GM19397 (cell line): ENCODE data around the gene RHCE.
A peak's percentile ranks its signal among the peaks of the same experiment; 100 is the strongest.
"Not testable (repeated sequence)": the region's sequence is repeated elsewhere in the genome, so short reads cannot be mapped to it uniquely, and the experiment has no call there.

Source experiments
- ATAC-seq: cut with Tn5 transposase; IDR thresholded peaks from one replicate; pipeline ENCODE4 v1.9.1; 2021; ENCODE audit warnings: mild to moderate bottlenecking, moderate library complexity; ENCODE audit not compliant: unreplicated experiment

RHCE gene

GRCh38 chr1:25349606-25350005 lies 71.0 kb downstream of the RHCE start:
- no peak for ATAC-seq

GRCh38 chr1:25347556-25347955 lies 73.1 kb downstream of the RHCE start:
- no peak for ATAC-seq

- no peak for ATAC-seq
Measured at GRCh38 chr1:25343872-25344271, 76.8 kb downstream of the RHCE start.

- ATAC-seq = no peak
Measured at GRCh38 chr1:25342846-25343245, 77.8 kb downstream of the RHCE start.

- ATAC-seq = no peak
Measured at GRCh38 chr1:25341746-25342145, 78.9 kb downstream of the RHCE start.

GRCh38 chr1:25338986-25339385 lies 81.6 kb downstream of the RHCE start:
- ATAC-seq = no peak

GRCh38 chr1:25338188-25338981 lies 82.2 kb downstream of the RHCE start, which contains the start of gene TMEM50A:
TMEM50A (plus strand) TSS chr1:25338334; CDS start chr1:25340487, 2,153 bp downstream.
- peak; percentile 69 for ATAC-seq

GRCh38 chr1:25337483-25338187 lies 83.0 kb downstream of the RHCE start:
- peak; percentile 36 for ATAC-seq

- ATAC-seq = peak; percentile 21
Measured at GRCh38 chr1:25336922-25337354, 83.7 kb downstream of the RHCE start.

GRCh38 chr1:25329950-25330349 lies 90.7 kb downstream of the RHCE start:
- ATAC-seq = not testable (repeated sequence)

GRCh38 chr1:25329336-25329735 lies 91.3 kb downstream of the RHCE start:
- not testable (repeated sequence) for ATAC-seq

- not testable (repeated sequence) for ATAC-seq
Measured at GRCh38 chr1:25328791-25329185, 91.8 kb downstream of the RHCE start.

GRCh38 chr1:25327864-25328790 lies 92.5 kb downstream of the RHCE start:
- ATAC-seq = not testable (repeated sequence)

- not testable (repeated sequence) for ATAC-seq
Measured at GRCh38 chr1:25324407-25324806, 96.2 kb downstream of the RHCE start.

GRCh38 chr1:25322127-25322526 lies 98.5 kb downstream of the RHCE start:
- ATAC-seq = not testable (repeated sequence)

GRCh38 chr1:25320314-25320938 lies 100.2 kb downstream of the RHCE start:
- not testable (repeated sequence) for ATAC-seq

- not testable (repeated sequence) for ATAC-seq
Measured at GRCh38 chr1:25312806-25313470, 107.7 kb downstream of the RHCE start.
